ELR (cell line): ENCODE data around the gene CCDC13.

Experiments
- DNase-seq: peaks from one replicate; pipeline ENCODE4 v3.0.0-alpha.2; 2015; ENCODE audit warnings: low read depth

Gene CCDC13

DNA sequence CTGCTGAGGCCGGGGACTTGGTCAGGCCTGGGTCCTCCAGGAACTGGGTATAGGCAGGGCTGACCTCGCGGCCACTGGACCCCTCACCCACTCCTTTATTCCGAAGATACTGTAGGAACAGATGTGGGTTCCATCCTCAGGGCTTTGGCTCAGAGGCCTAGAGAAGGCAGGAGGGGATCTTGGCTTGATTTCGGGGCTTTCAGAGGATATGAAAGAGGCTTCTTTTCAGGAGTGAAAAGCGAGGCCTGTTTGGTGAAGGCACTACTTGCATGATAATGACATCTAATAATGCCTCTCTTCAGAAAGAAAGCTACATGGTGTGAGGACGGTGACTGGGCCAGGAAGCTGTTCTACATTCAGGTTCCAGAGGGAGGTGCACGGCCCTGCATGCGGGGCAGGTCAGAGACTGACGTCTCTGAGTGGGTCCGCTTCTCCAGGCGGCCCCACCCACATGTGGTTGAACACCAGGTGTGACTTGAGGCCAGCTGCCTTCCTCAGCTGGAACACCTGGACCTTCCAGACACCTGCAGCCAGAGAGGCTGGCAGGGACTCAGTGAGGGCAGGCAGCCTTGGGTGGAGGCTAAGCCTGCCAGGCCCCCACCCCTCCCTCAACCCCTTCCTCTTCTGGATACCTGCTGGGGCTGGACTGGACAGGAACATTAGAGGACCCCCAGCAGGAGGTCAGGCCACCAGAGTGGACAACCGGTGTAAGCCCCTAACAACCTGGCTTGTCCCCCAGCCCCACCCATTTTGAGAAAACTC is 39.4 kb downstream of the CCDC13 start:
- no peak for DNase-seq

DNA sequence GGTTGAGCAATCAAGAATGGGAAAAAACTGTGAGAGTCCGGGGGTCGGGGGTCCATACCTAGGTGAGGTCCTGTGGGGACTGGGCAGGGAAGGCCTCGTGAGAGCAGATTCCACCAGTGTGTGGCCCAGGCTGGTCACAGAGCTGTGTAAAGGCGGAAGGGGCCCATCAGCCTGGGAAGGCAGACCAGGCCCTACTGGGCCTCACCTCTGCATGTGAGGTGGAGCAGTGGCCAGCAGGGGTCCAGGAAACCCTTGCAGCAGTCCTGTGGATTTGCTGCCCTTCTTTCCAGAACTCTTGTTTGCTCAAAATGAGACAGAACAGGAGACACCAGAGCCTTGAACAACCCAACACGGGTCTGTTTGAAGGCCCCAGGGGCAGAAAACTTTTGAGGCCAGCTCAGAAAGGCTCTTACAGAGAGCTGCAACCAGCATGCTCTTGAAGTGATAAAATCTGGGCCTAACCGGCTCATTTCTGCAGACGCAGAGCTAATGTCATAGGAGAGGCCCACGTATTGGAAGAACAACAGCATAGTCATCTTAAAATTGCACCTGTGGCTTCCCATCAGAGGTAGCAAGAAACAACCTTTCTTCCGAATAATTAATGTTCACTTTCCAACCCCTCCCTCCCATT is 40.1 kb downstream of the CCDC13 start:
- no peak for DNase-seq

DNA sequence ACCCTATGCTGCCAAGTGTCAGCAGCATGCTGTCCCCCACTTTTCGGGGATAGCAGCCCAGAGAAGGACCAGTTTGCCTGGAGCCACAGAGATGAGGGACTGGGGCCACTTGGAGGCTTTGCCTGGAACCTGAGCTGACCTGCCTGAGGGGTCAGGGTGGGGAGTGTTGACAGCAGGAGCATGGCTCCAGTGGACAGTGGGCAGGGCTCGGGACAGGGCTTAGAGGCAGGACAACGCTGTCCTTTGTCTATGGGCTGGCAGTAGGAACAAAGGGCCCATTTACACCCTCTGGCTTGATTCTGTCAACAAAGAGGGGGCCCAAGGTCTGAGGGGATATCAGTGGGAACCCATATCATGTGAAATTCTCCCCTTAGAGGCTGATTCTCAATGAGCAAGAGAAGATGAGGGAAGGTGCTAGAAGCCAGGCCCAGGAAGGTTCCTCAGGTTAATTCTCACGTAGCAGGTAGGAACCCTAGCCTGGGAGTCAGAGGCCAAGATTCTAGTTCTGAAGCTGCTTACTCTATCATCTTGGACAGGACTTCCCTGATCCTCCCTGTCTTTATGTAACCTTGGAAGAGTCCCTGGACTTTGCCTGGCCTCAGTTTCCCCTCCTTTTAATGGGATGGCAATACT is 40.7 kb downstream of the CCDC13 start:
- no peak for DNase-seq

DNA sequence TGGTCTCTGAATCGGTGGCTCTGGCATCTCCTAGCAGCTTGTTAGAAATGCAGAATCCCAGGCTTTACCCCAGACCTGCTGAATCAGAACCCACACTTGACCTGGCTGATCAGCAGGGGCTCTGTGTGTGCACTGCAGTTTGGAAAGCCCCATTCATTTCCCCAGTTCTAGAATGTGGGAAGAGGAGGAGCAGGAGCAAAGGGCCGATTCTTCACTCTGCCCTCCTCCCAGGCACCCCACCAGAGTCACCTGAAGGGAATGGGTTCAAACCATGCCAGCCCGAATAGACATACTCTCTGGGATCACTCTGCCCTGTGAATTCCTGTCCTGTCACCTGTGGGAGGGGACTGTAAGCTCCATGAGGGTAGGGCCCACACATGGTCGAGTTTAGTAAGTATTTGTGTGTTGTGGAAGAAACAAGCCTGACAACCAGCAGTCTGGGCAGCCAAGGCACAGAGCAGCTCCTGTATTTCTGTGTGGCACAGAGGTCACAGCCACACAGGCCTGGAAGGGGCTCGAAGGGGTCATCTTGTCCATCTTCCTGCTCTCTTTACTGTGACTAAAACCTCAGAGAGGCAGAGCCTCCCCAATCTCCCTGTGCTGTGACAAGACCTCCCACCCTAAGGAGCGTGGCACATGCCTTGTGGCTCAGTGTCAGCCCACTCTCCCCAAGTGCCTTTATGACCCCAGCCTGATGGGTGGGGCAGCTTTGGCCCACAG is 41.4 kb downstream of the CCDC13 start:
- DNase-seq, result no peak

DNA sequence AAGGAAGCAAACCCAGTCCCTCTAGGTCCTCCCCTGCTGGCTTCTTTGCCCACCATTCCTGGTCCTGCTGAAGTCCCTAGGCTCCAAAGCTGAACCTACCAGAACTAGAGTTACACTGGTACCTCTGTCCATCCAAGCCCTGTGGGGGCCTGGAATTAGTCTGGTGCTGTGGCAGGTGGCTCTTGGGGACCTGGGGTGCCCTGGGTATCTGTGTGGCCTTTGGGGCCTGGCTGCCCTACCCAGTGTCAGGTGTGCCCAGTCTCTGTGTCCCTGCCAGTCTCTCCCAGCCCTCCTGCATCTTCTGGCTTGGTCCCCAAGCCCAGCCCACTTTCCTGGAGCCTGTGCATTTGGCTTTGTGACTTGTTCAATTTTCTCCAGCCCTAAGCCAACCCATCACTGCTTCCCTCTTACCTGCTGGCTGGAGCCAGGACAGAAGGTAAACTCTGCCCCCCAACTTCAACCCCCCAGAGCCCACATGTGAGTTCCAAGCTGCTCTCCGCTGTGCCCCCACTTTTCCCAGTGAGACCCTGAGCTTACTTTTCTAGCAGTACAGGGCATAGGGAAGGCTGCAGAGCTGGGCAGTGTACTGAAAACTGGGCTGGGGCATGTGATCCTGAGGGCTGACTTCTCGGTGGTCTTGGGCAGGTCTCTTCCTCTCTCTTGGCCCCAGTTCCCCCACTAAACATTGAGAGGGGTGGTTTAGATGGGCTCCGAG is 42.2 kb downstream of the CCDC13 start:
- DNase-seq, result no peak

DNA sequence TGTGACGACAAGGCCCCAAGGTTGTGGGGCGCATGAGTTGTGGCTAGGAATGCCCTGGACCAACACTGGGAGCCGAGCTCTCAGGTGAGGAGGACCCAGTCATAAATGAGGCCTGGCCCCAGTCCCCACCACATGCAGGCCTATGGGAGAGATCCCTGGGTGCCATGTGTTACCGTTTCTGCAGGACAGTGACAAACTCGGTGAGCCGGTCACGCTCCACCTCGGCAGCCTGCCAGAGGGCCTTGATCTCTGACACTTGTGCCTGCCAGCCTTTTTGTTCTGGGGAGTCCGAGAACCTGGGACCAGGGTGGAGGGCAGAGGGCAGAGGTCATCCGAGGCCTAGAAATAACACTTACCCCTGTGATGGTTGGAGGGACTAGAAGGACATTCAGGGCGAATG is 42.8 kb downstream of the CCDC13 start:
- no peak for DNase-seq

DNA sequence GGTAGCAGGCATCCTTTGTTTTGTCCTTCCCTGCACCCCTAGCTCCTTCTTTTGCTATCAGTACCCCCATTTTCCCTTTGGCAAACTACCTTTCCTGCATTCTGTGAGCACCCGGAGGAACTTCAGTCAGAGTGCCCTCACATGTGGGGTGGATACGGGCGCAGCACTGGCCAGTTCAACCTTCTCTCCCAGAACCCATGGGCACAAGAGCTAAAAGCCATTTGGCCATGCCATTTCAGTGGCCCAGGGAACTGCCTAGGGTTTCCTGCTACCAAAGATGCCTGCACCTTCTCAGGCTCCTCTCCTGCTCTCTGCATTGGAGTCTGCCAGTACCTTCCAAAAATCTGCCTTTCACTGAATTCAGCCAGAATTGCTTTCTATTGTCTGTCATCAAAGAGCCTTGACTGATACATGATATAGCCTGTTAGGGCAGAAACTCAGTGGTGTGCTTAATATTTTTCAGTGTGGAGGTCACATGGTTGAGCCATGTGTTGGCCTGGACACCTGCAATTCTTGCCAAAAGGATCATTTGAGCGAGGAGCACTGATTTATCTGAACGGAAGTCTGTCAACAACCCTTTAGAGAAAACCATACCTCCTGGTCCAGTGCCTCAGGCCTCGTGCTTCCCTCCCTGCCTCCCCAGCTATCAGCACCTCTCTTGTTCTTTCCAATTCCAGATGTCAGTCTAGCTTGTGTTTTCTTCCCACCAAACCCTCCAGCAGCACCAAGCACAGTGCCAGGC is 43.5 kb downstream of the CCDC13 start:
- DNase-seq, result no peak

DNA sequence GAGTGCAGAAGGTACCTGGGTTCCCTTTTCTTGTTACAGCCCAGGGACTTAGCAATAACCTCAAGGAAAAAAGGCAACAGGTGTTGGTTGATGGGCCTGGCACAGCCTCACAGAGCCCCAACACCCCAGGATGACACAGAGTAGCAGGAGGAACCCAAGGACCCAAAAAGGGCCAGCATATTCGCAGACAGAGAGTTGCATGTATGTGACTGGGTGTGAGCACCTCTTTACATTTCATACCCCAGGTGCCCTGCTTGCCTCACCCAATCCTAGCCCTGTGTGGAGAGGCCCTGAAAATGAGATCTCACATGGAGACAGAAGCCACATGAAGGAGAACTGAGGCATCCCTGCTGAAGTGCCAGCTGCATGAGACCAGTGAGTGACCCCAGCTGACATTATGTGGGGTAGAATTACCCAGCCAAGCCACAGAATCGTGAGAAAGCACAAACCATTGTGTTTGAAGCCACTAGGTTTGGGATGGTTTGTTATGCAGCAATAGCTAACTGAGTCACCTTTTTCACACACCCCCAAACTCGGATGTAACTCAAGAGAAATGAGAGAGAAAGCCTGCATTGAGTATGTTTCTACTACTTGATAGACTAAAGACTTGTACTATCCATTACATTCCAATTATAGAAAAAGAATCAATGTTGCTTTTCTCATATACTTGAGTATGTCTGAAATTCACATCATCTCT is 44.2 kb downstream of the CCDC13 start:
- no peak for DNase-seq

DNA sequence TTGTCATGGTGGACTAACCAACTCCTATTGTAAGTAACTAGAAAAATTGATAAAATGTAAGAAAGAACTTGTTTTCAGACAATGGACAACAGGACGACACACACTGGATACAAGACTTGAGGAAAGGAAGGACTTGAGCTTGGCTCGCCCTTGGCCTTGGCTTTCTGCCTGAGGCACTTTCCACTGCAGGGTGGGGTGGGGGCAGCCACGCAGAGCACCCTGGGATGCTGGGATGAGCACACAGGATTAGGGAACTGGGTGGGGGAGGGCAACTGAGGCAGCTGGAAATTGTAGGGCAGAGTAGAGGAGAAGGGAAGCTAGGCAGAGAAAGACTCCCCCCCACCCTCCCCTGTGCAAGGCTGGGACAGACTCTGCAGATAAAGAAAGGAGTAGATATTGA is 45.0 kb downstream of the CCDC13 start:
- DNase-seq, result no peak

DNA sequence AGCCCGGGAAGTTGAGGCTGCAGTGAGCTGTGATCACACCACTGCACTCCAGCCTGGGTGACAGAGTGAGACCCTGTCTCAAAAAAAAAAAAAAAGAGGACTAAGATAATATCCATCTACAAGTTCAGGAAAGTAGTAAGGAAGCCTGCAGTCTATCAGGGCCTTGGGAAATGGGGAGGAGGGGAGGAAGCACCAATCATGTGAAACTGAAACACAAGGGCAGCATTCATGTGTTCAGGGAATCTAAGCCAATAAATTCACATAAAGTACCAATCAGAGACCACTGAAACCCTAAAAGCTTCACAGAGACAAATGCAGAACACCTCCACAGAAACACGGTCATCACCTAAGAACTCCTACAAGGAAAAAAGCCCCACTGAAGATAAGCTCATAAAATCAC is 47.6 kb downstream of the CCDC13 start:
- DNase-seq, result no peak

DNA sequence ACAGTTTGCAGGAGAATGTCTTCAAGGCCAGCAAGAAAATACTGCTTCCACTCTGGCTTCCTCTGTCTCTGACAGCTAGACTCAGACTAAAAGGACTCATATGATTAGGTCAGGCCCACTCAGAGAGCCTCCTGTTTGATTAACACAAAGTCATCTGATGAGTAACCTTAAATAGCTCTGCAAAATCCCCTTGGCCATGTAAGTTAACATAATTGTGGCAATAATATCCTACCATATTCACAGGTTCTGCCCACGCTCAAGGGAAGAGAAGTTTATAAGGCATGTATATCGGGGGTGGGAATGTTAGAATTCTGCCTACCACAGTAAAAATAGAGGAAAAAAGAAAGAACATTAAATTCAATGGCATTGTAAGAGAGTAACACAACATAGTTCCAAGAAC is 49.8 kb downstream of the CCDC13 start:
- DNase-seq, result peak; percentile 26
